GM18517 (cell line): ENCODE measurements around the gene MAGEA6.
"Not testable (repeated sequence)": the region's sequence is repeated elsewhere in the genome, so short reads cannot be mapped to it uniquely, and the experiment has no call there.

Experiments used
- ATAC-seq: cut with Tn5 transposase; IDR thresholded peaks from one replicate; pipeline ENCODE4 v1.9.1; 2021; ENCODE audit warnings: mild to moderate bottlenecking, moderate library complexity; ENCODE audit not compliant: unreplicated experiment

MAGEA6 gene

DNA sequence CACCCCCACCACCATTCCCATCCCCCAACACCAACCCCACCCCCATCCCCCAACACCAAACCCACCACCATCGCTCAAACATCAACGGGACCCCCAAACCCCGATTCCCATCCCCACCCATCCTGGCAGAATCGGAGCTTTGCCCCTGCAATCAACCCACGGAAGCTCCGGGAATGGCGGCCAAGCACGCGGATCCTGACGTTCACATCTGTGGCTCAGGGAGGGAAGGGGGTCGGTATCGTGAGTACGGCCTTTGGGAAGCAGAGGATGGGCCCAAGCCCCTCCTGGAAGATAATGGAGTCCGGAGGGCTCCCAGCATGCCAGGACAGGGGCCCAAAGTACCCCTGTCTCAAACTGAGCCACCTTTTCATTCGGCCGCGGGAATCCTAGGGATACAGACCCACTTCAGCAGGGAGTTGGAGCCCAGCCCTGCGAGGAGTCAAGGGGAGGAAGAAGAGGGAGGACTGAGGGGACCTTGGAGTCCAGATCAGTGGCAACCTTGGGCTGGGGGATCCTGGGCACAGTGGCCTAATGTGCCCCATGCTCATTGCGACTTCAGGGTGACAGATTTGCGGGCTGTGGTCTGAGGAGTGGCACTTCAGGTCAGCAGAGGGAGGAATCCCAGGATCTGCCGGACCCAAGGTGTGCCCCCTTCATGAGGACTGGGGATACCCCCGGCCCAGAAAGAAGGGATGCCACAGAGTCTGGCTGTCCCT is 35.2 kb downstream of the MAGEA6 start:
- ATAC-seq, result not testable (repeated sequence)

DNA sequence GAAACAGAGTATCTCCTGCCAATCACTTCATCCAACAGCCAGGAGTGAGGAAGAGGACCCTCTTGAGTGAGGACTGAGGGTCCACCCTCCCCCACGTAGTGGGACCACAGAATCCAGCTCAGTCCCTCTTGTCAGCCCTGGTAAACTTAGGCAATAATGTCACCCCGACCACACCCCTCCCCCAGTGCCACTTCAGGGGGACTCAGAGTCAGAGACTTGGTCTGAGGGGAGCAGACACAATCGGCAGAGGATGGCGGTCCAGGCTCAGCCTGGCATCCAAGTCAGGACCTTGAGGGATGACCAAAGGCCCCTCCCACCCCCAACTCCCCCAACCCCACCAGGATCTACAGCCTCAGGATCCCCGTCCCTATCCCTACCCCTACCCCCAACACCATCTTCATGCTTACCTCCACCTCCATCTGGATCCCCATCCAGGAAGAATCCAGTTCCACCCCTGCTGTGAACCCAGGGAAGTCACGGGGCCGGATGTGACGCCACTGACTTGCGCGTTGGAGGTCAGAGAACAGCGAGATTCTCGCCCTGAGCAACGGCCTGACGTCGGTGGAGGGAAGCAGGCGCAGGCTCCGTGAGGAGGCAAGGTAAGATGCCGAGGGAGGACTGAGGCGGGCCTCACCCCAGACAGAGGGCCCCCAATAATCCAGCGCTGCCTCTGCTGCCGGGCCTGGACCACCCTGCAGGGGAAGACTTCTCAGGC is 36.1 kb downstream of the MAGEA6 start, which contains the start of the genes CSAG1 and MAGEA12:
TSS of gene CSAG1 (minus strand) at position 461 of the 715 bp plus-strand sequence. CDS start 1,261 bp downstream, outside the sequence.
TSS of gene MAGEA12 (plus strand) at position 497 of the 715 bp plus-strand sequence. CDS start 2,405 bp downstream, outside the sequence.
- ATAC-seq, result no peak

DNA sequence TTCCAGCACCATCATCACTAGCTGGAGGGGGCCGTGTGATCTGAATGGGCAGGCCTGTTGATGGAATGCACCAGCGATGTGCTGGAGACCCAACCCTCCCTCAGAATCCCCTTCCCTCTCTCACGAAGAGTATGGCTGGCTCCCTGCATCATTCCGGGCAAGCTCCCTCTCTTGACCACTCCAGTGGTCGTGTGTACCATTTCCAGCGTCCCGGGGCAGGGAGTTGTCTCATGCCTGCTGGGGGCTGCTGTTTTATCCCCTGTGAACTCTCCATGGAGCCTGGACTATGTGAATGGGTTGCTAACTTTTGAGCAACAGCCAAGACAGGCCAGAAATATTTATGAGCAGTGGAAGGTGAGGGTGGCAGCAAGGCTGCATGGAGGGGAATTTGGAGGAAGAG is 44.1 kb downstream of the MAGEA6 start:
- no peak for ATAC-seq
